IMR-90 (cell line): ENCODE data around the gene AGBL1. TPM values are rescaled to one million over a fixed set of nuclear protein-coding genes. Genes with fewer than 3 reads are reported as not detected.

Experiments
- ATAC-seq: fragments of 200-7000 bp; cut with Tn5 transposase; 2 replicates; pipeline ENCODE4 v1.9.1; 2020; ENCODE audit warnings: low read depth, mild to moderate bottlenecking, moderate library complexity
- BruUV-seq: library from RNA; stranded (reverse); fragments of 400-500 nt; replicated peaks from 2 replicates; lab custom pipeline; 2021; lab: Mats Ljungman, UMichigan
- CTCF ChIA-PET: fragments of 300-600 bp; formaldehyde crosslinking; extraction: SDS; loops from one replicate; lab custom pipeline; 2021; ENCODE audit warnings: antibody characterized with exemption; lab: Yijun Ruan, JAX
- POLR2A ChIA-PET: fragments of 300-600 bp; sonication (Branson Sonifier 250); formaldehyde crosslinking; loops from one replicate; lab custom pipeline; 2022; ENCODE audit warnings: antibody characterized with exemption; ENCODE audit not compliant: unreplicated experiment; lab: Charles Lee
- DNase-seq: peaks from one replicate; pipeline ENCODE4 v3.0.0; 2013
- H2AFZ ChIP-seq: replicated peaks from 2 replicates; pipeline ENCODE3; 2013; ENCODE audit warnings: low read length, mild to moderate bottlenecking; ENCODE audit not compliant: poor library complexity
- H2AK5ac ChIP-seq: 2 replicates; pipeline ENCODE4 v1.6.1; 2013; ENCODE audit warnings: low read depth, low read length, inconsistent platforms
- H2AK9ac ChIP-seq: replicated peaks from 2 replicates; pipeline ENCODE3; 2013; ENCODE audit warnings: mild to moderate bottlenecking, low read depth, low read length, moderate library complexity; ENCODE audit not compliant: poor library complexity
- H2BK120ac ChIP-seq: 2 replicates; pipeline ENCODE4 v1.6.1; 2013; ENCODE audit warnings: low read depth, low read length, inconsistent platforms
- H2BK15ac ChIP-seq: 3 replicates; pipeline ENCODE4 v1.6.1; 2013; ENCODE audit warnings: low read depth, low read length, inconsistent platforms
- H2BK20ac ChIP-seq: 2 replicates; pipeline ENCODE4 v1.6.1; 2013; ENCODE audit warnings: low read depth, mild to moderate bottlenecking, inconsistent platforms, low read length, moderate library complexity
- H2BK5ac ChIP-seq: 2 replicates; pipeline ENCODE4 v1.6.1; 2013; ENCODE audit warnings: mild to moderate bottlenecking, low read depth, low read length, inconsistent platforms; ENCODE audit not compliant: poor library complexity, severe bottlenecking
- H3K14ac ChIP-seq: replicated peaks from 2 replicates; pipeline ENCODE4 v1.6.1; 2013; ENCODE audit warnings: low read depth, low read length, inconsistent platforms
- H3K18ac ChIP-seq: 2 replicates; pipeline ENCODE4 v1.6.1; 2013; ENCODE audit warnings: low read depth, low read length, control low read depth
- H3K23ac ChIP-seq: 2 replicates; pipeline ENCODE4 v1.6.1; 2013; ENCODE audit warnings: low read depth, low read length, inconsistent platforms
- H3K27ac ChIP-seq: 2 replicates; pipeline ENCODE4 v1.5.1; 2013; ENCODE audit warnings: mild to moderate bottlenecking, control low read depth, low read length; ENCODE audit not compliant: insufficient read depth
- H3K27me3 ChIP-seq: 2 replicates; pipeline ENCODE4 v1.6.1; 2013; ENCODE audit warnings: low read length; ENCODE audit not compliant: control insufficient read depth, insufficient read depth
- H3K36me3 ChIP-seq: 2 replicates; pipeline ENCODE4 v1.6.1; 2013; ENCODE audit warnings: low read length, mixed read lengths; ENCODE audit not compliant: control insufficient read depth, insufficient read depth
- H3K4ac ChIP-seq: 2 replicates; pipeline ENCODE4 v1.6.1; 2013; ENCODE audit warnings: low read depth, low read length, inconsistent platforms
- H3K4me1 ChIP-seq: 2 replicates; pipeline ENCODE4 v1.6.1; 2013; ENCODE audit warnings: low read length, mixed read lengths; ENCODE audit not compliant: control insufficient read depth, insufficient read depth
- H3K4me2 ChIP-seq: 2 replicates; pipeline ENCODE4 v1.6.1; 2013; ENCODE audit warnings: low read depth, mild to moderate bottlenecking, control low read depth, low read length, moderate library complexity
- H3K4me3 ChIP-seq: 2 replicates; pipeline ENCODE4 v1.5.1; 2013; ENCODE audit warnings: low read depth, mild to moderate bottlenecking, control low read depth, low read length, moderate library complexity; ENCODE audit not compliant: insufficient read depth
- H3K56ac ChIP-seq: 2 replicates; pipeline ENCODE4 v1.6.1; 2013; ENCODE audit warnings: low read length, inconsistent platforms; ENCODE audit not compliant: insufficient read depth; ENCODE audit errors: extremely low read depth
- H3K79me1 ChIP-seq, 2 experiments: 2 replicates each; pipeline ENCODE4 v1.6.1; 2013; ENCODE audit warnings: low read length in 2 of 2, inconsistent platforms in 1 of 2, low read depth in 1 of 2
- H3K9ac ChIP-seq: 2 replicates; pipeline ENCODE4 v1.6.1; 2013; ENCODE audit warnings: low read depth, low read length, control low read depth
- H3K9me1 ChIP-seq: 2 replicates; pipeline ENCODE4 v1.6.1; 2013; ENCODE audit warnings: low read length, inconsistent platforms; ENCODE audit not compliant: insufficient read depth
- H3K9me3 ChIP-seq: 2 replicates; pipeline ENCODE4 v1.6.1; 2013; ENCODE audit warnings: low read length; ENCODE audit not compliant: control insufficient read depth, insufficient read depth
- H4K20me1 ChIP-seq: 2 replicates; pipeline ENCODE4 v1.6.1; 2013; ENCODE audit warnings: low read length, inconsistent platforms; ENCODE audit not compliant: insufficient read depth
- H4K5ac ChIP-seq: 2 replicates; pipeline ENCODE4 v1.6.1; 2013; ENCODE audit warnings: mild to moderate bottlenecking, low read depth, low read length, control low read depth
- H4K8ac ChIP-seq, 2 experiments: 2 replicates each; pipeline ENCODE4 v1.6.1; 2013; ENCODE audit warnings: low read depth in 2 of 2, low read length in 2 of 2, control low read depth in 1 of 2, inconsistent platforms in 1 of 2
- H4K91ac ChIP-seq: 2 replicates; pipeline ENCODE4 v1.6.1; 2013; ENCODE audit warnings: low read depth, low read length, inconsistent platforms; ENCODE audit not compliant: insufficient read depth
- BHLHE40 ChIP-seq: fragments of 150-350 bp; IDR thresholded peaks from 2 replicates; pipeline ENCODE4 v1.6.1; 2016; ENCODE audit warnings: mild to moderate bottlenecking, low read depth, low read length
- CEBPB ChIP-seq: IDR thresholded peaks from 2 replicates; pipeline ENCODE4 v1.6.1; 2012; ENCODE audit warnings: low read depth, low read length, improper control_type of control experiment
- CTCF ChIP-seq: conservative IDR thresholded peaks from 2 replicates; pipeline ENCODE4 v1.5.1; 2012; ENCODE audit warnings: mild to moderate bottlenecking, low read depth, low read length, improper control_type of control experiment
- ELK1 ChIP-seq: fragments of 150-350 bp; IDR thresholded peaks from 2 replicates; pipeline ENCODE4 v1.6.1; 2016; ENCODE audit warnings: low read depth, mild to moderate bottlenecking, low read length, moderate library complexity, borderline replicate concordance
- FOS ChIP-seq: fragments of 150-350 bp; IDR thresholded peaks from 2 replicates; pipeline ENCODE4 v1.6.1; 2016; ENCODE audit warnings: low read depth, low read length
- MAFK ChIP-seq: IDR thresholded peaks from 2 replicates; pipeline ENCODE4 v1.6.1; 2012; ENCODE audit warnings: low read depth, low read length, improper control_type of control experiment
- MAZ ChIP-seq: IDR thresholded peaks from 2 replicates; pipeline ENCODE4 v1.6.1; 2012; ENCODE audit warnings: low read depth, mild to moderate bottlenecking, low read length, improper control_type of control experiment, moderate library complexity, borderline replicate concordance
- POLR2A ChIP-seq: IDR thresholded peaks from 2 replicates; pipeline ENCODE4 v1.6.1; 2012; ENCODE audit warnings: mild to moderate bottlenecking, low read depth, low read length
- RAD21 ChIP-seq: IDR thresholded peaks from 2 replicates; pipeline ENCODE4 v1.6.1; 2012; ENCODE audit warnings: low read length, improper control_type of control experiment
- RCOR1 ChIP-seq: IDR thresholded peaks from 2 replicates; pipeline ENCODE4 v1.6.1; 2012; ENCODE audit warnings: mild to moderate bottlenecking, low read length, improper control_type of control experiment; ENCODE audit not compliant: insufficient replicate concordance
- RFX5 ChIP-seq: IDR thresholded peaks from 2 replicates; pipeline ENCODE4 v1.8.0; 2012; ENCODE audit warnings: low read depth, mild to moderate bottlenecking, low read length, moderate library complexity
- SMC3 ChIP-seq: fragments of 150-350 bp; IDR thresholded peaks from 2 replicates; pipeline ENCODE4 v1.6.1; 2016; ENCODE audit warnings: low read depth, mild to moderate bottlenecking, antibody characterized with exemption, low read length, moderate library complexity
- USF2 ChIP-seq: fragments of 150-350 bp; IDR thresholded peaks from 2 replicates; pipeline ENCODE4 v1.6.1; 2017; ENCODE audit warnings: mild to moderate bottlenecking, antibody characterized with exemption, low read length, low read depth
- WGBS, 2 experiments: methylation state at CpG; one replicate each; pipeline versions ENCODE4 v1.1.5 to v1.1.7; 2013; ENCODE audit warnings: missing lambda C conversion rate in 2 of 2; ENCODE audit not compliant: insufficient read length in 1 of 2; ENCODE audit errors: extremely low coverage in 2 of 2; 5-methylcytosine and 5-hydroxymethylcytosine counted together
- dilution Hi-C: fragments of 300-500 bp; cut with HindIII; formaldehyde crosslinking; loops from one replicate; pipeline ENCODE4 v1.14.3; 2018; ENCODE audit warnings: low sequenced_read_pairs; ENCODE audit not compliant: unreplicated experiment
- in situ Hi-C: fragments of 300-500 bp; cut with MboI; formaldehyde crosslinking; loops from 3 replicates; pipeline ENCODE4 v1.14.3; 2019; ENCODE audit warnings: low sequenced_read_pairs, inconsistent platforms, mixed read lengths
- intact Hi-C: fragments of 100-400 bp; cut with micrococcal nuclease; formaldehyde crosslinking; loops from 2 replicates; pipeline ENCODE4 v1.10.0; 2022
- polyA plus RNA-seq, 3 experiments: library from polyadenylated mRNA; depleted of rRNA; stranded (reverse); fragments of >200 nt; gene quantifications; 2 replicates each; pipeline ENCODE4 v1.2.3, GENCODE V29; 2012; ENCODE audit warnings: low replicate concordance in 1 of 3
- total RNA-seq: library from RNA; depleted of rRNA; stranded (reverse); fragments of >200 nt; gene quantifications from 2 replicates; pipeline ENCODE4 v1.2.3, GENCODE V29; 2012

The AGBL1 gene
- total and polyA plus RNA-seq, 2 of the 4 experiments (the other 2 are of a cell fraction), result not detected

- no peak for ATAC-seq
- no peak overlapping the region for H4K8ac ChIP-seq
- H3K14ac ChIP-seq, result no peak overlapping the region
- no peak overlapping the region for H4K5ac ChIP-seq
- no peak overlapping the region for H2BK5ac ChIP-seq
- ChIA-PET CTCF (no interaction called here), POLR2A (no interaction called here)
- H3K56ac ChIP-seq, result no peak overlapping the region
- H3K23ac ChIP-seq, result no peak overlapping the region
- H3K9me3 ChIP-seq, result peaks cover 8% of the 10 kb centered on the region; the same call in 1 of the 2 replicates
- dilution Hi-C loops (no loop called here), in situ Hi-C loops (no loop called here), intact Hi-C loops (no loop called here)
- H2AK5ac ChIP-seq, result no peak overlapping the region
- BruUV-seq, result no TSS peak
- no peaks in the 10 kb centered on the region for H3K4me1 ChIP-seq
- no peak overlapping the region for H2BK20ac ChIP-seq
- H3K4me2 ChIP-seq, result no peak overlapping the region
- no peak overlapping the region for H3K18ac ChIP-seq
- TF ChIP-seq RCOR1, result no peak
- no peak for TF ChIP-seq ELK1
- TF ChIP-seq CTCF, result no peak
- TF ChIP-seq POLR2A, result no peak
- TF ChIP-seq BHLHE40, result no peak
- no peak for TF ChIP-seq RAD21
- TF ChIP-seq RFX5, result no peak
- TF ChIP-seq MAZ, result no peak
- TF ChIP-seq CEBPB, result no peak
- TF ChIP-seq MAFK, result no peak
- no peak for TF ChIP-seq SMC3
- TF ChIP-seq FOS, result no peak
- TF ChIP-seq USF2, result no peak
- no peak overlapping the region for H2BK120ac ChIP-seq
- H4K91ac ChIP-seq, result no peak overlapping the region
- H3K36me3 ChIP-seq, result no peaks in the 10 kb centered on the region
- no peak overlapping the region for H3K9ac ChIP-seq
- H2BK15ac ChIP-seq, result no peak overlapping the region
- H3K79me1 ChIP-seq, result no peaks in the 10 kb centered on the region
- H3K4ac ChIP-seq, result no peak overlapping the region
- H3K27ac ChIP-seq, result no peak overlapping the region
- no peaks in the 10 kb centered on the region for H3K27me3 ChIP-seq
- no peak overlapping the region for H2AK9ac ChIP-seq
- no peak overlapping the region for H2AFZ ChIP-seq
- WGBS, 2 experiments, result no CpG with 5 or more reads among the region's 1 CpG
- H4K20me1 ChIP-seq, result no peaks in the 10 kb centered on the region
- DNase-seq, result no peak
- H3K4me3 ChIP-seq, result no peak overlapping the region
- no peaks in the 10 kb centered on the region for H3K9me1 ChIP-seq
Observed at GRCh38 chr15:86885616-86886015, 805.9 kb downstream of the AGBL1 start.
